Measurements from ENCODE around the gene GNG12. TPM values are rescaled to one million over a fixed set of nuclear protein-coding genes. Genes with fewer than 3 reads are reported as not detected.

GNG12 gene
- total RNA-seq, 1 experiment from 2014 or later: 14.3 TPM

GRCh38 chr1:67844988-67845387 lies 11.7 kb upstream of the GNG12 start:
- Histone ChIP-seq H3K27ac (ENCODE audit: insufficient read length, low read depth, low read length) (no peak overlapping the region), H2BK20ac (ENCODE audit: low read depth, low read length, poor library complexity, severe bottlenecking) (no peak overlapping the region), H2BK12ac (ENCODE audit: insufficient read length, low read depth, low read length) (no peak overlapping the region), H4K20me1 (ENCODE audit: control insufficient read depth, insufficient read depth, insufficient read length) (no peaks in the 10 kb centered on the region), H3K56ac (ENCODE audit: insufficient read length, low read depth, low read length) (no peak overlapping the region), H3K79me1 (ENCODE audit: insufficient read depth, low read depth, low read length, poor library complexity, severe bottlenecking) (no peaks in the 10 kb centered on the region), H3K14ac (ENCODE audit: insufficient read depth, low read length) (no peak overlapping the region), H3K18ac (ENCODE audit: insufficient read length, low read depth, low read length) (no peak overlapping the region), H3K9me3 (ENCODE audit: control insufficient read depth, low read depth, low read length) (no peaks in the 10 kb centered on the region), H3K4ac (ENCODE audit: low read depth, low read length) (no peak overlapping the region), H3K23me2 (ENCODE audit: insufficient read length, low read depth, low read length, poor library complexity, severe bottlenecking) (no peaks in the 10 kb centered on the region), H2BK15ac (ENCODE audit: low read depth, low read length) (no peak overlapping the region), H3K79me2 (ENCODE audit: insufficient read depth, low read length) (no peaks in the 10 kb centered on the region), H2AK5ac (ENCODE audit: insufficient read length, low read length) (no peak overlapping the region), H2AFZ (ENCODE audit: low read length) (no peak overlapping the region), H3K9ac (ENCODE audit: extremely low read depth, insufficient read length, low read length) (no peak overlapping the region), H2BK5ac (ENCODE audit: insufficient read length, low read length) (no peak overlapping the region), H4K8ac (replicated peaks; ENCODE audit: insufficient read length, low read depth, low read length) (no peak overlapping the region), H3K4me2 (ENCODE audit: insufficient read depth, insufficient read length, low read length) (no peak overlapping the region), H3T11ph (ENCODE audit: low read length) (no peak overlapping the region), H3K4me1 (ENCODE audit: insufficient read depth, low read length) (peaks cover 5% of the 10 kb centered on the region; the same call in 1 of the 2 replicates), H3K27me3 (ENCODE audit: insufficient read depth, low read length) (no peaks in the 10 kb centered on the region), H4K91ac (ENCODE audit: insufficient read length, low read depth, low read length) (no peak overlapping the region), H2BK120ac (ENCODE audit: low read depth, low read length, poor library complexity, severe bottlenecking) (no peak overlapping the region), H4K5ac (ENCODE audit: insufficient read length, low read depth, low read length) (no peak overlapping the region), H3K23ac (ENCODE audit: insufficient read length, low read depth, low read length) (no peak overlapping the region)
- Mint-ChIP-seq H3K36me3 (ENCODE audit: insufficient read depth in 1 of 3, low read depth in 3 of 3) (no peaks in the 10 kb centered on the region), H3K27me3 (ENCODE audit: low read depth) (peaks cover 1% of the 10 kb centered on the region), H3K4me3 (no peak overlapping the region), H3K27ac (peak overlapping the region in 1 of 3 experiments; percentile 3; a peak in 2 of 7 replicates), H3K9me3 (no peaks in the 10 kb centered on the region), H3K4me1 (peaks cover 34 to 45% of the 10 kb centered on the region in 2 experiments)
- no peak for TF ChIP-seq CTCF (conservative IDR thresholded peaks at IDR 0.05)
- WGBS (ENCODE audit: extremely low coverage, insufficient read length, low lambda C conversion rate): no CpG with 5 or more reads among the region's 1 CpG
- no peak for DNase-seq

All from H9 (cell line).